Omental fat pad (tissue), 4 donors: ENCODE data around the gene COIL. TPM values are rescaled to one million over a fixed set of nuclear protein-coding genes. Genes with fewer than 3 reads are reported as not detected.
"Not testable (repeated sequence)": the region's sequence is repeated elsewhere in the genome, so short reads cannot be mapped to it uniquely, and the experiment has no call there.

ENCODE experiments used
- ATAC-seq: fragments of 150-250 bp; one replicate; pipeline ENCODE4 v1.9.1; 2016; ENCODE audit warnings: mild to moderate bottlenecking, moderate library complexity; ENCODE audit not compliant: low FRiP score
- DNase-seq: peaks from one replicate; pipeline ENCODE4 v3.0.0-alpha.2; 2019; ENCODE audit warnings: low spot score
- total RNA-seq, 4 donors: library from RNA; depleted of rRNA; stranded (reverse); fragments of >200 nt; gene quantifications; one replicate each; pipeline ENCODE4 v1.1.0, GENCODE V29; 2016
- TF ChIP-seq, protein P1 (sequence below), 3 donors: fragments of 450-650 bp; IDR thresholded peaks; one replicate each; pipeline ENCODE4 v1.5.1; 2016 to 2017; ENCODE audit warnings: antibody characterized with exemption in 3 of 3, mild to moderate bottlenecking in 3 of 3, moderate library complexity in 2 of 3

COIL gene
- total RNA-seq, 4 donors from 2014 or later, result 6.7 to 13.4 (median 9.3) TPM

DNA sequence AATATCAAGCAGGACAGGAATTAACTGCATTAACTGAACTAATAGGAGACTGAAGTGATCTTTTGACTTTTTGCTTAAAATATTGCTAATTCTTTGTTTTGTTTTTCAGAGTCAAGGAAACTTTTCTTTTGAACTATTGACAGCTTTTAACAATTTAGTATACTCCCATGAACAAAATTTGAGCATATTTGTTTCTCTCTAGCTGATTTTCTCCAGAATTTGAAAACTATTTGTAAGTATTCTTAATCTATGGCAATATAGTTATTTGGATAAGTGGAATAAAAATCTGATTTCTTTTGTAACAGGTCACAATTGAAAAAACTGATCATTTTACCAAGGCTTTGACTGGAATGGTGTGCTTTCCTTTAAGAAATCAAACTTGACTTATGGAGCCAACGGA is 10.1 kb upstream of the COIL start:
- DNase-seq (no peak), ATAC-seq (no peak)

DNA sequence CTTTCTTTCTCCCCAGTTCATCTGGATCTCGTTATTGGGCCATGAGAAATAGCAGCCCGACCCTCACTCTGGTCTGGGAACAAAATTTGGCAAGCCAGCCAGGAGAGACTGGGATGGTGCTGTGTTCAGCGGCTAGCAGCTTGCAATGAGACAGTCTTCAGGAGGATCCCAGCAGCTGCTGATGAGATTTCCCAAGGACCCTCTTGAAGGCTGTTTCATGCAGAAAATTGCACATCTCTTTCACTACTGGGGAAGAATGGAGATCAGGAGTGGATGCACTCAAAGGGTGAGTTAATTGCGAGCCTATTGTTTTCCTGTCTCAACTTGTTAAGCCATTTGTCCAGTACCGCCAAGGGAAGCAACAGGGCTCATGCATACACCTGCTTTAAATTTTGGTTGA is 5.5 kb upstream of the COIL start:
- no peak for ATAC-seq
- no peak for DNase-seq
- TF ChIP-seq, protein P1, sequence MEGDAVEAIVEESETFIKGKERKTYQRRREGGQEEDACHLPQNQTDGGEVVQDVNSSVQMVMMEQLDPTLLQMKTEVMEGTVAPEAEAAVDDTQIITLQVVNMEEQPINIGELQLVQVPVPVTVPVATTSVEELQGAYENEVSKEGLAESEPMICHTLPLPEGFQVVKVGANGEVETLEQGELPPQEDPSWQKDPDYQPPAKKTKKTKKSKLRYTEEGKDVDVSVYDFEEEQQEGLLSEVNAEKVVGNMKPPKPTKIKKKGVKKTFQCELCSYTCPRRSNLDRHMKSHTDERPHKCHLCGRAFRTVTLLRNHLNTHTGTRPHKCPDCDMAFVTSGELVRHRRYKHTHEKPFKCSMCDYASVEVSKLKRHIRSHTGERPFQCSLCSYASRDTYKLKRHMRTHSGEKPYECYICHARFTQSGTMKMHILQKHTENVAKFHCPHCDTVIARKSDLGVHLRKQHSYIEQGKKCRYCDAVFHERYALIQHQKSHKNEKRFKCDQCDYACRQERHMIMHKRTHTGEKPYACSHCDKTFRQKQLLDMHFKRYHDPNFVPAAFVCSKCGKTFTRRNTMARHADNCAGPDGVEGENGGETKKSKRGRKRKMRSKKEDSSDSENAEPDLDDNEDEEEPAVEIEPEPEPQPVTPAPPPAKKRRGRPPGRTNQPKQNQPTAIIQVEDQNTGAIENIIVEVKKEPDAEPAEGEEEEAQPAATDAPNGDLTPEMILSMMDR (IDR thresholded peaks at IDR 0.05), result no peak

More for the DNA sequence above, 10.1 kb upstream of the COIL start:
- TF ChIP-seq, protein P1 (IDR thresholded peaks at IDR 0.05), result no peak

DNA sequence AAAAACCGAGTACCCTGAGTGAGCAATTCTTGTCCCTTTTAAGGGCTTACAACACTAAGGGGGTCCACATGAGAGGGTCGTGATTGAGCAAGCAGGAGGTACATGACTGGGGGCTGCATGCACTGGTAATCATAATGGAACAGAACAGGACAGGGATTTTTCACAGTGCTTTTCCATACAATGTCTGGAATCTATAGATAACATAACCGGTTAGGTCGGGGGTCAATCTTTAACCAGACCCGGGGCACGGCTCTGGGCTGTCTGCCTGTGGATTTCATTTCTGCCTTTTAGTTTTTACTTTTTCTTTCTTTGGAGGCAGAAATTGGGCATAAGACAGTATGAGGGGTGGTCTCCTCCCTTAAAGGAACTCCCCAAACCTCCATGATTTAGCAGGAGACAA is 4.8 kb upstream of the COIL start:
- ATAC-seq, DNase-seq: not testable (repeated sequence)

DNA sequence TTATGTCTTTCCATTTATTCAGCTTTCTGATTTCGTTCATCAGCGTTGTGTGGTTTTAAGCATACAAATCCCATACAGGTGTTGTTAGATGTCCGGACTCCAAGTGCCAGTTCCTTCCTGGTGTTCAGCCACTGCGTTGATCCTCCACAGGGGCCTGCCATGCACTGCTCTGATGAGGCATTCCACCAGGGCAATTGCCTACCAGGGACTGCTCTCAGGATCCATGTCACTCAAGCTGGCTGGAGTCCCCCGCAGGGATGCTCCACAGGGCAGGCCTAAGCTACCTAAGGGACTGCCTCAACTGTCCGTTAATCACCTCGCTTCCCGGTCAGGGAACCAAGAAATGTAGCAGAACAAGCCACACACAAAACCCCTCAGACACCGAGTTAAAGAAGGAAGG is 4.4 kb upstream of the COIL start:
- not testable (repeated sequence) for ATAC-seq, DNase-seq

DNA sequence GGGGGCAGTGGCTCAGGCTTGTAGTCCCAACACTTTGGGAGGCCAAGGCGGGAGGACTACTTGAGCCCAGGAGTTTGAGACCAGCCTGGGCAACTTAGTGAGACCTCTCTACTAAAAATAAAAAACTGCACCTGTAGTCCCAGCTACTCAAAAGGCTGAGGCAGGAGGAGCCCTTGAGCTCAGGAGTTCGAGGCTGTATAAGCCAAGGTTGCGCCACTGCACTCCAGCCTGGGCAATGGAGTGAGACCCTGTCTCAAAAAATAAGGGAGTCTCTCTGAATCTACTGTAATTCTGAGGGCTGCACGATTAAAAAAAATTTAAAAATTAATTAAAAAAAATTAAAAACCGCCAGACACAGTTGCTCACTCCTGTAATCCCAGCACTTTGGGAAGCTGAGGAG is 3.9 kb downstream of the COIL start:
- ATAC-seq (no peak), DNase-seq (no peak)
- TF ChIP-seq, protein P1 (IDR thresholded peaks at IDR 0.05), result no peak

DNA sequence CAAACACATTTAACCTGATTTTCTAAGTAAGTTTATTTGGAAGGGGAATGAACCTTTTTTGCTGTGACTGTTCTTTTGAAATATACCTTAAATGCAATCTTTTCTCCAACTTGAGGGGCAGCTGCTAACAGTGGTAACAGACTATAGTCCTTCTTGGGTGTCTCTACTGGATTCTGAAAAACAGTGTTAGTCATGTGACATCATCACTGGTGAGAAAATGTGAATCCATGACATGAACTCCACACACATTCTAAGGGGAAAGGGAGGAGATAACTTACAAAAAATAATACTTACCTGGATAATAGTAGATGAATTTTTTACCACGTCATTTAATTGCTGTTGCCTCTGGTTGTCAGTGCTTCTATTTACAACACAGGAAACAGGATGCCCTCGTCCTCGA is 11.3 kb downstream of the COIL start:
- DNase-seq (no peak), ATAC-seq (no peak)
- TF ChIP-seq, protein P1 (IDR thresholded peaks at IDR 0.05), result no peak

DNA sequence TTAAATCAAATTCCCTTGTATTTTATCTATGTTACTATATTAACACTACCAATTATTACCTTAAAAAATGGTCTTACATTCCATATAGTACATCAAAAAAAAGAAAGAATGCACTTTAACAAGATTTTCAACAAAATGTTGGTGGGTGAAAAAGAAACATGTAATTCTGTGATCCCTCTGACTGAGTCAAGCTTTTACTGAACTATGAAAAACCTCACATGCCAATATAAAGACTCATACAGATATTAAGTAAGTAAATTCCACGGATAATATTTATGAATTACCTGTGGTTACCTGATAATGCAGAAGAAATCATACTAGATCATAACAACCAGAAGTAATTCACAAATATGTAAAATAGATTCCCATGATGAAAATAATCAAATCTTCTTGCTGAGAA is 12.4 kb downstream of the COIL start:
- TF ChIP-seq, protein P1 (IDR thresholded peaks at IDR 0.05), result no peak
- no peak for DNase-seq
- no peak for ATAC-seq

DNA sequence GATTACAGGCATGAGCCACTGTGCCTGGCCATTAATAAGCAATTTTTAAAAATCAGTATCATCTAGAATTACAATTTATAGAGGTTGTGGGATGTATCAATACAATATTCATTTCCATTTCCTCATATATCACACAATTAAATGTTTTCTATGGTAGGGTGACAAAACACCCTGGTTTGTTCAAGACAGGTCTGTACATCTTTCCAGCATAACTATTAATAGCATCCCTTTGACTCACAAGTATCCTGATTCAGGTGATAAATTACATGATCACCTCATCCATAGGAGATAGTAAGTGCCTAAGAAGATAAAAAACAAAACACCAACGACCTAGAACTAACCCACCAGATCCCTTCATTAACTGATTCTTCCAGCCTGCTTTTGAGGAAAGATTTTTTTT is 13.1 kb downstream of the COIL start:
- DNase-seq (no peak), ATAC-seq (no peak)
- TF ChIP-seq, protein P1 (IDR thresholded peaks at IDR 0.05), result no peak
